CD14-positive monocyte (primary cell): ENCODE results near the gene RTN4IP1. TPM values are rescaled to one million over a fixed set of nuclear protein-coding genes. Genes with fewer than 3 reads are reported as not detected.
A peak's percentile ranks its signal among the peaks of the same experiment; 100 is the strongest.

Source experiments
- DNase-seq, 3 donors: peaks; one replicate each; pipeline ENCODE4 v3.0.0-alpha.2; 2011 to 2022
- H2AFZ ChIP-seq: 2 replicates; pipeline ENCODE4 v1.6.0; 2012; ENCODE audit warnings: mild to moderate bottlenecking, low read depth, low read length, inconsistent platforms; ENCODE audit not compliant: insufficient read depth, poor library complexity, severe bottlenecking
- H3K27ac ChIP-seq, 2 donors: 1 replicate in 1 of 2; 2 replicates in 1 of 2; pipeline ENCODE4 v1.5.1; 2012 to 2013; ENCODE audit warnings: low read length in 2 of 2, control low read depth in 1 of 2, inconsistent platforms in 1 of 2, low read depth in 1 of 2, mild to moderate bottlenecking in 1 of 2
- H3K27me3 ChIP-seq, 2 donors: one replicate each; pipeline versions ENCODE4 v1.6.0 to v1.6.1; 2011 to 2013; ENCODE audit warnings: low read length in 2 of 2; ENCODE audit not compliant: control insufficient read depth in 2 of 2, insufficient read depth in 2 of 2
- H3K36me3 ChIP-seq, 2 donors: replicated peaks in 1 of 2; 1 replicate in 1 of 2; 2 replicates in 1 of 2; pipeline versions ENCODE4 v1.5.1 to v1.6.1; 2012 to 2013; ENCODE audit warnings: low read length in 2 of 2, control low read depth in 1 of 2, inconsistent platforms in 1 of 2, mild to moderate bottlenecking in 1 of 2; ENCODE audit not compliant: insufficient read depth in 2 of 2, control insufficient read depth in 1 of 2
- H3K4me1 ChIP-seq, 2 donors: 1 replicate in 1 of 2; 2 replicates in 1 of 2; pipeline versions ENCODE4 v1.5.1 to v1.6.1; 2012 to 2013; ENCODE audit warnings: low read length in 2 of 2, control low read depth in 1 of 2, inconsistent platforms in 1 of 2, mild to moderate bottlenecking in 1 of 2, moderate library complexity in 1 of 2; ENCODE audit not compliant: insufficient read depth in 2 of 2, control insufficient read depth in 1 of 2
- H3K4me2 ChIP-seq: replicated peaks from 2 replicates; pipeline ENCODE3; 2012; ENCODE audit warnings: low read length, moderate library complexity, mild to moderate bottlenecking; ENCODE audit not compliant: poor library complexity, severe bottlenecking; ENCODE audit errors: extremely low read depth
- H3K4me3 ChIP-seq, 3 experiments: fragments of 200-600 bp in 1 of 3; sonication (generic) in 1 of 3; replicated peaks in 1 of 3; 1 replicate in 2 of 3; 2 replicates in 1 of 3; pipeline ENCODE4 v1.5.1; 2011 to 2013; ENCODE audit warnings: low read length in 3 of 3, mild to moderate bottlenecking in 3 of 3, control low read depth in 2 of 3, low read depth in 2 of 3, inconsistent platforms in 1 of 3, moderate library complexity in 1 of 3
- H3K79me2 ChIP-seq: 2 replicates; pipeline ENCODE4 v1.6.0; 2012; ENCODE audit warnings: mild to moderate bottlenecking, control low read depth, inconsistent platforms, low read length, moderate library complexity; ENCODE audit not compliant: insufficient read depth
- H3K9ac ChIP-seq: 2 replicates; pipeline ENCODE4 v1.6.0; 2017; ENCODE audit warnings: low read length, mild to moderate bottlenecking; ENCODE audit not compliant: insufficient read depth, poor library complexity, severe bottlenecking
- H3K9me3 ChIP-seq, 2 donors: replicated peaks in 1 of 2; 1 replicate in 1 of 2; 2 replicates in 1 of 2; pipeline versions ENCODE4 v1.5.1 to v1.6.1; 2012 to 2013; ENCODE audit warnings: low read length in 2 of 2, control low read depth in 1 of 2; ENCODE audit not compliant: control insufficient read depth in 1 of 2, insufficient read depth in 1 of 2
- H4K20me1 ChIP-seq: 2 replicates; pipeline ENCODE4 v1.6.0; 2012; ENCODE audit warnings: mild to moderate bottlenecking, low read length, control low read depth, moderate library complexity; ENCODE audit not compliant: insufficient read depth
- H3K27ac Mint-ChIP-seq, 7 donors: one replicate each; pipeline ENCODE4 v1.8.0; 2020; ENCODE audit warnings: mild to moderate bottlenecking in 7 of 7, mixed read lengths in 7 of 7, moderate library complexity in 6 of 7, inconsistent platforms in 2 of 7
- H3K27me3 Mint-ChIP-seq, 3 donors: one replicate each; pipeline ENCODE4 v1.8.0; 2021 to 2022; ENCODE audit warnings: low read depth in 3 of 3, mild to moderate bottlenecking in 3 of 3, mixed read lengths in 3 of 3, moderate library complexity in 3 of 3, inconsistent platforms in 1 of 3
- H3K36me3 Mint-ChIP-seq, 2 donors: one replicate each; pipeline ENCODE4 v1.8.0; 2020; ENCODE audit warnings: mixed read lengths in 2 of 2, inconsistent platforms in 1 of 2, mild to moderate bottlenecking in 1 of 2
- H3K4me1 Mint-ChIP-seq: one replicate; pipeline ENCODE4 v1.8.0; 2020; ENCODE audit warnings: mild to moderate bottlenecking, mixed read lengths
- H3K4me3 Mint-ChIP-seq, 2 donors: one replicate each; pipeline ENCODE4 v1.8.0; 2020; ENCODE audit warnings: mild to moderate bottlenecking in 2 of 2, mixed read lengths in 2 of 2, moderate library complexity in 1 of 2
- H3K9me3 Mint-ChIP-seq, 7 donors: one replicate each; pipeline ENCODE4 v1.8.0; 2020 to 2022; ENCODE audit warnings: mixed read lengths in 7 of 7, mild to moderate bottlenecking in 6 of 7, moderate library complexity in 6 of 7, inconsistent platforms in 2 of 7
- WGBS: methylation state at CpG from one replicate; pipeline ENCODE4 v1.1.5; 2013; ENCODE audit warnings: missing lambda C conversion rate; ENCODE audit not compliant: insufficient coverage; 5-methylcytosine and 5-hydroxymethylcytosine counted together
- intact Hi-C, 2 donors: fragments of 100-400 bp; cut with micrococcal nuclease; formaldehyde crosslinking; loops; one replicate each; pipeline versions ENCODE4 v1.15.0 to v1.15.1; 2023
- polyA plus RNA-seq, 3 donors: library from polyadenylated mRNA; depleted of rRNA in 1 of 3; unstranded in 2 of 3; stranded (reverse) in 1 of 3; fragments of 300-500 nt in 2 of 3; fragments of >200 nt in 1 of 3; fragmentation: Illumina TruSeq in 2 of 3; gene quantifications; 1 replicate in 2 of 3; 2 replicates in 1 of 3; pipeline ENCODE4 v1.2.3, GENCODE V29; 2012 to 2021
- TF ChIP-seq, protein P1 (sequence below): fragments of 200-600 bp; IDR thresholded peaks from one replicate; pipeline ENCODE4 v1.8.0; 2022; ENCODE audit warnings: antibody characterized with exemption, mild to moderate bottlenecking

RTN4IP1 gene
- polyA plus RNA-seq, 3 donors = 3.5 to 6.7 (median 4.5) TPM

DNA sequence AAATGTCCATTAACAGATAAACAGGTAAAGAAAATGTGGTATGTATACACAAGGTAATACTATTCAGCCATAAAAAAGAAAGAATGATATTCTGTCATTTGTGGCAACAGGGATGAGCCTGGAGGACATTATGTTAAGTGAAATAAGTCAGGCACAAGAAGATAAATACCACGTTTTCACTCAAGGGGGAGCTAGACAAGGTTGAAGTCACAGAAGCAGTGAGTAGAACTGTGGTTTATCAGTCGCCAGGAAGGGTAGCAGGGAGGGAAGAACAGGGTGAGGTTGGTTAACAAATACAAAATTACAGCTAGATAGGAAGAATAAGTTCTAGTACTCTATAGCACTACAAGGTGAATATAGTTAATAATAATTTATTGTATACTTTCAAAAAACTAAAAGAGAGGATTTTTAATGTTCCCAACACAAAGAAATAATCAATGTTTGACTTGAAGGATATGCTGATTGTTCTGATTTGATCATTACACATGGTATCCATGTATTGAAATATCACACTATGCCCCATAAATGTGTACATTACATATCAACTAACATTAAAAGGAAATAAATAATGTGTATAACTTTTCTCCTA lies 21.1 kb downstream of the RTN4IP1 start:
- H3K4me1 Mint-ChIP-seq = no peaks in the 10 kb centered on the region
- Histone ChIP-seq H3K27me3 (no peaks in the 10 kb centered on the region), H3K4me2 (no peak overlapping the region), H3K4me3 (no peak overlapping the region), H3K79me2 (no peaks in the 10 kb centered on the region), H3K9me3 (peaks cover 0 to 6% of the 10 kb centered on the region in 2 donors), H3K36me3 (peaks cover 9 to 35% of the 10 kb centered on the region in 2 donors), H3K27ac (no peak overlapping the region), H3K4me1 (no peaks in the 10 kb centered on the region), H3K9ac (no peak overlapping the region), H4K20me1 (no peaks in the 10 kb centered on the region), H2AFZ (no peak overlapping the region)
- H3K27ac Mint-ChIP-seq = no peak overlapping the region
- peak; percentile 10 to 38 (median 29) for DNase-seq
- no CpG with 5 or more reads among the region's 2 CpGs for WGBS
- H3K9me3 Mint-ChIP-seq = peaks cover 0 to 6% (median 3%) of the 10 kb centered on the region in 7 donors
- H3K36me3 Mint-ChIP-seq = peaks cover 53 to 58% of the 10 kb centered on the region in 2 donors
- H3K4me3 Mint-ChIP-seq = no peak overlapping the region
- H3K27me3 Mint-ChIP-seq = peaks cover 0 to 2% (median 0%) of the 10 kb centered on the region in 3 donors
- TF ChIP-seq, protein P1, sequence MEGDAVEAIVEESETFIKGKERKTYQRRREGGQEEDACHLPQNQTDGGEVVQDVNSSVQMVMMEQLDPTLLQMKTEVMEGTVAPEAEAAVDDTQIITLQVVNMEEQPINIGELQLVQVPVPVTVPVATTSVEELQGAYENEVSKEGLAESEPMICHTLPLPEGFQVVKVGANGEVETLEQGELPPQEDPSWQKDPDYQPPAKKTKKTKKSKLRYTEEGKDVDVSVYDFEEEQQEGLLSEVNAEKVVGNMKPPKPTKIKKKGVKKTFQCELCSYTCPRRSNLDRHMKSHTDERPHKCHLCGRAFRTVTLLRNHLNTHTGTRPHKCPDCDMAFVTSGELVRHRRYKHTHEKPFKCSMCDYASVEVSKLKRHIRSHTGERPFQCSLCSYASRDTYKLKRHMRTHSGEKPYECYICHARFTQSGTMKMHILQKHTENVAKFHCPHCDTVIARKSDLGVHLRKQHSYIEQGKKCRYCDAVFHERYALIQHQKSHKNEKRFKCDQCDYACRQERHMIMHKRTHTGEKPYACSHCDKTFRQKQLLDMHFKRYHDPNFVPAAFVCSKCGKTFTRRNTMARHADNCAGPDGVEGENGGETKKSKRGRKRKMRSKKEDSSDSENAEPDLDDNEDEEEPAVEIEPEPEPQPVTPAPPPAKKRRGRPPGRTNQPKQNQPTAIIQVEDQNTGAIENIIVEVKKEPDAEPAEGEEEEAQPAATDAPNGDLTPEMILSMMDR = peak; percentile 85
- intact Hi-C loops = no loop called here

DNA sequence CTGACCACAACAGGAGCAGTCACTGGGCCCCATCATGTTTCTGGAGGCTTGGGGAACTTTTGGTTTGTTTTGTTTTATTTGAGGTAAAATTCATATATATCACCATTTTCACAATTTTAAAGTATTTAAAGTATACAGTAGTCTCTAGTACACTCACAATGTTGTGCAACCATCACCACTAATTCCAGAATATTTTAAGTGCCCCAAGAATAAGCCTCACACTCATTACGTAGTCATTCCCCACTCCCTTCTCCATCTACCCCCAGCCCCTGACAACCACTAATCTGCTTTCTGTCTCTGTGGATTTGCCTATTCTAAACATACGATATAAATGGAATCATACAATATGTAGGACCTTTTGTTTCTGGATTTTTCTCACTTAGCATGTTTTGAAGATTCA lies 29.0 kb downstream of the RTN4IP1 start:
- Mint-ChIP-seq H3K27ac (no peak overlapping the region), H3K27me3 (no peaks in the 10 kb centered on the region), H3K9me3 (peaks cover 0 to 3% (median 2%) of the 10 kb centered on the region in 7 donors), H3K4me1 (no peaks in the 10 kb centered on the region), H3K4me3 (no peak overlapping the region), H3K36me3 (peaks cover 53% of the 10 kb centered on the region in 2 donors)
- Histone ChIP-seq H3K27ac (no peak overlapping the region), H3K4me3 (no peak overlapping the region), H3K4me2 (no peak overlapping the region), H3K9ac (no peak overlapping the region), H3K79me2 (no peaks in the 10 kb centered on the region), H3K4me1 (no peaks in the 10 kb centered on the region), H3K9me3 (no peaks in the 10 kb centered on the region), H3K27me3 (no peaks in the 10 kb centered on the region), H3K36me3 (peaks cover 12 to 27% of the 10 kb centered on the region in 2 donors), H4K20me1 (no peaks in the 10 kb centered on the region), H2AFZ (no peak overlapping the region)
- intact Hi-C loops = no loop called here
- TF ChIP-seq, protein P1 = no peak
- WGBS = 100% methylated on average over 1 of the region's 2 CpGs
- DNase-seq = no peak
